Subcutaneous abdominal adipose tissue (tissue), 5 donors: ENCODE measurements around the gene CDH11.

Experiments
- H3K27ac ChIP-seq: one replicate; pipeline ENCODE4 v1.7.0; 2013; ENCODE audit warnings: low read depth, mild to moderate bottlenecking, inconsistent platforms, low read length, moderate library complexity
- H3K27me3 ChIP-seq, 5 donors: one replicate each; pipeline ENCODE4 v1.7.0; 2013; ENCODE audit warnings: low read length in 5 of 5, inconsistent platforms in 1 of 5; ENCODE audit not compliant: control insufficient read depth in 5 of 5, insufficient read depth in 4 of 5
- H3K36me3 ChIP-seq, 5 donors: one replicate each; pipeline ENCODE4 v1.7.0; 2013; ENCODE audit warnings: low read length in 5 of 5; ENCODE audit not compliant: control insufficient read depth in 5 of 5, insufficient read depth in 5 of 5
- H3K4me1 ChIP-seq, 5 donors: one replicate each; pipeline ENCODE4 v1.7.0; 2013; ENCODE audit warnings: low read length in 5 of 5, mild to moderate bottlenecking in 3 of 5, moderate library complexity in 1 of 5; ENCODE audit not compliant: control insufficient read depth in 5 of 5, insufficient read depth in 5 of 5
- H3K4me3 ChIP-seq, 5 donors: one replicate each; pipeline ENCODE4 v1.7.0; 2013; ENCODE audit warnings: low read length in 5 of 5, low read depth in 1 of 5
- H3K9ac ChIP-seq, 5 donors: one replicate each; pipeline ENCODE4 v1.7.0; 2013; ENCODE audit warnings: low read length in 5 of 5, mild to moderate bottlenecking in 4 of 5, moderate library complexity in 3 of 5
- H3K9me3 ChIP-seq, 5 donors: one replicate each; pipeline ENCODE4 v1.7.0; 2013; ENCODE audit warnings: low read length in 5 of 5; ENCODE audit not compliant: control insufficient read depth in 5 of 5
- donor health status: healthy.
- donor health status: healthy.
- donor health status: healthy.
- donor health status: healthy.
- donor health status: healthy.

CDH11 gene, protein sequence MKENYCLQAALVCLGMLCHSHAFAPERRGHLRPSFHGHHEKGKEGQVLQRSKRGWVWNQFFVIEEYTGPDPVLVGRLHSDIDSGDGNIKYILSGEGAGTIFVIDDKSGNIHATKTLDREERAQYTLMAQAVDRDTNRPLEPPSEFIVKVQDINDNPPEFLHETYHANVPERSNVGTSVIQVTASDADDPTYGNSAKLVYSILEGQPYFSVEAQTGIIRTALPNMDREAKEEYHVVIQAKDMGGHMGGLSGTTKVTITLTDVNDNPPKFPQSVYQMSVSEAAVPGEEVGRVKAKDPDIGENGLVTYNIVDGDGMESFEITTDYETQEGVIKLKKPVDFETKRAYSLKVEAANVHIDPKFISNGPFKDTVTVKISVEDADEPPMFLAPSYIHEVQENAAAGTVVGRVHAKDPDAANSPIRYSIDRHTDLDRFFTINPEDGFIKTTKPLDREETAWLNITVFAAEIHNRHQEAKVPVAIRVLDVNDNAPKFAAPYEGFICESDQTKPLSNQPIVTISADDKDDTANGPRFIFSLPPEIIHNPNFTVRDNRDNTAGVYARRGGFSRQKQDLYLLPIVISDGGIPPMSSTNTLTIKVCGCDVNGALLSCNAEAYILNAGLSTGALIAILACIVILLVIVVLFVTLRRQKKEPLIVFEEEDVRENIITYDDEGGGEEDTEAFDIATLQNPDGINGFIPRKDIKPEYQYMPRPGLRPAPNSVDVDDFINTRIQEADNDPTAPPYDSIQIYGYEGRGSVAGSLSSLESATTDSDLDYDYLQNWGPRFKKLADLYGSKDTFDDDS

DNA sequence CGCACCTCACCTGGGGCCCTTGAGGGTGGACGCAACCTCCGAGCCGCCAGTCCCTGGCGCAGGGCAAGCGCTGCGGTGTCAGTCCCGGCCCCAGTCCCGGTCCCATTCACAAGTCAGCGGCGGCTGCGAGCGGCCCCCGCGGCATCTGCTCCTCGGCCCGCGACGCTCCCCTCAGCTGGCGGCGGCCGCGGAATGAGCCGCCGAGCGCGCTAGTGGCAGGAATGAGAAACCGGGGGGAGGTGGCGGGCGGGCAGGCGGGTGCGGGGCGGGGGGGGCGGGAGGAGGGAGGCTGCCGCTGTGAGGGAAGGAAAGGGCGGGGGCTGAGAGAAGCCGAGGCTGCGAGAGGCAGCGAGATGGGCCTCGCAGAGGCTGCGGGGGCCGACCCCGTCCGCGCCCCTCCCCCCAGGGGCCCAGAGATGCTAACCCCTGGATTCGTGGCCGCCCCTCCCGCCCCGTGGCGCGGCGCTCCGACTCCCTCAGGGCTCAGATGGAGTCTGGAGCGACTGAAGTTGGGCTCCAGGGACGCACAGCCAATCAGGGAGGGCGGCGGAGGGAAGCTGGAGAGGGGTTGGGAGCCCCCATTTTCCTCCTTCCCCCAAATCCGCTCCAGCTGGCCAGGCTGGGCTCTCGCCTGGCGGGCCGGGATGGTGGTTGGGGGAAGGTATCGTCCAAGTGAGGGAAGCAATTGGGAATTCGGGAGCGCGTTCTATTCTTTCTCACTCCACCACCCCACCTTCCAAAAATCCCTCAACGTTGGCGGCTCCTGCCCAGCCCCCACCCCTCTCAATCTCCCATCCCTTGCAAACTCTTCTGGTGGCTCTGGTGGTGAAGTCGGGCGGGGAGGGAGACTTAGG lies at the start of gene CDH11:
Gene CDH11 (minus strand): TSS at position 194 of the 854 bp plus-strand sequence. CDS start 117,194 bp downstream, outside the sequence.
- peak within 1 kb of the TSS; percentile 51 to 72 (median 71) for H3K4me3 ChIP-seq
- peak within 1 kb of the TSS in 3 of 5 donors; percentile 53 to 58 (median 57) for H3K9ac ChIP-seq
- H3K4me1 ChIP-seq: peaks cover 0 to 41% (median 33%) of the 10 kb centered on the region in 5 donors
- H3K9me3 ChIP-seq: no peaks in the 10 kb centered on the region
- H3K27ac ChIP-seq: peak within 1 kb of the TSS; percentile 65
- peaks cover 19 to 34% (median 30%) of the 10 kb centered on the region in 5 donors for H3K27me3 ChIP-seq
- no peaks in the 10 kb centered on the region for H3K36me3 ChIP-seq

DNA sequence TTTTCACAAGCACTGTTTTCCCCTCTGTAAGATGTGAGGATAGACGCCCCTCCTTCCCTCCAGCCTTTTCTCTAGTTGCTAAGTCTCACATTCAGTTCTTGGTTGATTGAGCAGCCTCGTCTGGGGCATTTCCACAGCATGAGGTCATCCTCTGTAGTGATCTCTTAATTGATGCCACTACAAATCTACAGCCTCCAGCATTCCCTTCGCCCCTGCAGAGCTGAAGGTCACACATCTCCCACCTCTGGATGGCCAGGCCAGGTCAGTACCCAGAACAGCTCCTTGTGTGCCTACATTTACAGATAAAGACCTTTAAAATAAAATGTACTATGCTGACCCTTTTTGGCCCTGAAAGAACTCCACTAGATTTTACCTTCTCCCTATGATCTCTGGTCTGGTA lies 32.5 kb upstream of the CDH11 start:
- Histone ChIP-seq H3K9ac (no peak overlapping the region), H3K36me3 (no peaks in the 10 kb centered on the region), H3K27ac (no peak overlapping the region), H3K4me1 (no peaks in the 10 kb centered on the region), H3K27me3 (no peaks in the 10 kb centered on the region), H3K4me3 (no peak overlapping the region), H3K9me3 (no peaks in the 10 kb centered on the region)

DNA sequence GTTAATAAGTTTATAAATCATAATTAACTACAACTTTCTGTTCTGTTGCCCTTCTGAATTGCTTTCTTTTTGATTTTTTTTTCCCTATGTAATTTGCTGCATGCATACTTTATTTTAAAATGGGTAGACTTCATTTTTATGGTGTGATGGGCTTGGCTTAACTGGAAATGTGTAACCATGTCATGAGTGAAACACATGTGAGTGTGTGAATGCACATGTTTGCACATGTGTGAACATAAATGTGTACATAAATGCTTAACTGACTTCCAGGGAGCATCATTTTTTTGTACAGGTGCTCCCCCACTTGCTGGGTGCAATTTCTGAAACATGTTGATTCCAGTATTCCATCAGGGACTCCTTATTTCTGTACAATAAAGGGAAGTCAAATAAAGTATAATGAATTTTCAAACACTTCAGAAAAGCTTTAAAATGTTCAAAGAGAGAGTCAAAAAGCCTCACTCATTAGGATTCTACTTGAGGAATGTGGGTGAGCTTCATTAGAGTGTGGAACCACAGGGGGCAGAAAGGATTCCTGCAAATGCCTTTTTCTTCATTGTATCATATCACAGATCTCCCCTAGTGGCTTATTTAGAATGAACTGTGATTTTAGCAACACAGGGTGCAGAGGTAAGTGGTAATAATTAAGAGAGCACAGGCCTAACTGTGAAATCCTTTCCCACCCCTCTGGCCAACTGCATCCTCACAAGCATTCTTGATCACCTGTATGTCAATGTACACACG lies 31.7 kb upstream of the CDH11 start:
- Histone ChIP-seq H3K27ac (no peak overlapping the region), H3K36me3 (no peaks in the 10 kb centered on the region), H3K4me3 (no peak overlapping the region), H3K9me3 (no peaks in the 10 kb centered on the region), H3K27me3 (no peaks in the 10 kb centered on the region), H3K9ac (no peak overlapping the region), H3K4me1 (no peaks in the 10 kb centered on the region)

DNA sequence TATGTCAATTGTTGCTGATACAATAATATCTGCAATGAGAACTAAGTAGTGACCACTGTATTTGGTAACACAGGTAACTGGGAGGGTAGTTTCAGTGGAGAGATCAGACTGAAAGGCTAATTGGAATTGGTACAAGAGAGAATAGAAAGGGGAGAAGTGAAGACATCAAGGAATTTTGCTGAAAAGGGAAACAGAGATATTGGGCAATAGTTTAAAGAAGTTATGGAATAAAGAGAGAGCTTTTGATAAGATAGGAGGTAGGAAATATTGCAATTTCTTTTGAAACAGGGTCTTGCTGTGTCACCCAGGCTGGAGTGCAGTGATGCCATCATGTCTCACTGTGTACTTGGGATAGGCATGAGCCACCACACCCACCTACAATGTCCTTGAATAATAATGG lies 26.9 kb upstream of the CDH11 start:
- H3K27ac ChIP-seq: no peak overlapping the region
- H3K4me3 ChIP-seq: no peak overlapping the region
- no peaks in the 10 kb centered on the region for H3K9me3 ChIP-seq
- no peaks in the 10 kb centered on the region for H3K36me3 ChIP-seq
- no peak overlapping the region for H3K9ac ChIP-seq
- H3K4me1 ChIP-seq: no peaks in the 10 kb centered on the region
- no peaks in the 10 kb centered on the region for H3K27me3 ChIP-seq

DNA sequence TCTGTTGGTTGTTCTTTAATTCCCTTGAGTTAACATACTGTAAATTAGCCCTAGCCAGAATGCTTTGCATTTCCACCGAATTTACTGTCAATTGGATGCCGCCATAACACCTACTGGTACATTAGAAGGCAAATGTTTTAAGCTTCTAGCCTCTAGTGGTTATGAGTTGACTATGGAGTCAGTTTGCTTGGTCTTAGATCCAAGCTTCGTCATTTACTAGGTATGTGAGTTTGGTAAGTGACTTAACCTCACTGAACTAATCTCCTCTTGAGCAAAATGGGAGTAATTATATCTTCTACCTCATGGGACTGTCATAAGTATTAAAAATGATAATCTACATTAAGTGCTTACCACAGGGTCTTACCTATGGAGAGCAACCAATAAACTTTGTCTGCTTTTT lies 20.4 kb upstream of the CDH11 start:
- no peak overlapping the region for H3K27ac ChIP-seq
- no peaks in the 10 kb centered on the region for H3K4me1 ChIP-seq
- H3K9me3 ChIP-seq: no peaks in the 10 kb centered on the region
- H3K4me3 ChIP-seq: no peak overlapping the region
- H3K36me3 ChIP-seq: no peaks in the 10 kb centered on the region
- no peak overlapping the region for H3K9ac ChIP-seq
- H3K27me3 ChIP-seq: no peaks in the 10 kb centered on the region

DNA sequence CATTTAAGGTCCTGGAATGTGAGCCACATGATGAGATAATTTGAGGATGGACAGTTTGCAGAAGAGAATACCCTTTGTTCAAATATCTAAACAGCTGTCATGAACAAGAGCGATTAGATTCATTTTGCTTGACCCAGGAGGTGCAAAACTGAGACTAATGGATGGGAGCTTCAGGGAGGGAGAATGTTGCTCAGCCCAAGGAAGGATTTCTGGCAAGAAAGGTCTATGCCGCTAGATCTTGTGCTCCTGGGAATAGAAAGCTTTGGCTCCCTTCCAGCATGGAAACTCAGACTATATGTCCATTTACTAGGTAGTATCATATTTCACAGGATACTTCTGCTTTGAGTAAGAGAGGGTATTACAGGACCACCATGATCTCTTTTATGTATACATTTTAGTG lies 14.8 kb upstream of the CDH11 start:
- Histone ChIP-seq H3K4me1 (no peaks in the 10 kb centered on the region), H3K27ac (no peak overlapping the region), H3K27me3 (no peaks in the 10 kb centered on the region), H3K9ac (no peak overlapping the region), H3K4me3 (no peak overlapping the region), H3K9me3 (no peaks in the 10 kb centered on the region), H3K36me3 (no peaks in the 10 kb centered on the region)

DNA sequence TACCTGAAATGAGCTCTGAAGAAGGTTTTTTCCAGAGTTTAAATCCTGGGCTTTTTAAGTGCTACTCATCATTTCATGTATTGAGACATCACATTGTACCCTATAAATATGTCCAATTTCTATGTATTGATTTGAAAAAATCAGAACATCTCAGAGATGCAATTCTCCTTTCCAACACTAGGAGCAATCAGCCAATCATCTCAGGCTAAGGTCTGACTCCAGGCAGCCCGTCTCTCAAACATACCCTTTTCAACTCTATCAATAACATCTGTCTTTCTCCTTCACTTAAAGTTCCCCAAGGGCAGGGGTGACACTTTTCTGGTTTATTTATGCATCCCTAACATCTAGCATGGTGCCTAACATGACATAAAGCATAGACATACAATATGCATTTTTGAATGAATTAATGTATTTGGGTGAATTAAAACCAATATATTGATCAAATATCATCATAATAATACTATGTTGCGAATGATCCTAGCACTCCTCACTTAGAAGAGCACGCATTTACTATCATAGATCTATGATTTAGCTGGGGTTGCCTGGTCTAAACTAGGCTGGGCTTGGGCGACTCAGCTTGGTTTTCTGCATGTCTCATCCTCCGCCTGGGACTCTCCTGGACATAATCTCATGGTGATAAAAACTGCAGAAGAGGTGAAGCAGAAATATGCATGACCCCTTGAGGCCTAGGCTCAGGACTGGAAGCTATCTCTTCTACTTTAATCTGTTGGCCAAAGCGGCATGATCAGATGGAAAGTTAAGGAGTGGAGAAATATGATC lies 5.2 kb upstream of the CDH11 start:
- no peak overlapping the region for H3K4me3 ChIP-seq
- H3K36me3 ChIP-seq: no peaks in the 10 kb centered on the region
- peaks cover 15 to 22% (median 19%) of the 10 kb centered on the region in 5 donors for H3K27me3 ChIP-seq
- no peak overlapping the region for H3K27ac ChIP-seq
- no peaks in the 10 kb centered on the region for H3K9me3 ChIP-seq
- H3K9ac ChIP-seq: no peak overlapping the region
- H3K4me1 ChIP-seq: peaks cover 0 to 22% (median 20%) of the 10 kb centered on the region in 5 donors

DNA sequence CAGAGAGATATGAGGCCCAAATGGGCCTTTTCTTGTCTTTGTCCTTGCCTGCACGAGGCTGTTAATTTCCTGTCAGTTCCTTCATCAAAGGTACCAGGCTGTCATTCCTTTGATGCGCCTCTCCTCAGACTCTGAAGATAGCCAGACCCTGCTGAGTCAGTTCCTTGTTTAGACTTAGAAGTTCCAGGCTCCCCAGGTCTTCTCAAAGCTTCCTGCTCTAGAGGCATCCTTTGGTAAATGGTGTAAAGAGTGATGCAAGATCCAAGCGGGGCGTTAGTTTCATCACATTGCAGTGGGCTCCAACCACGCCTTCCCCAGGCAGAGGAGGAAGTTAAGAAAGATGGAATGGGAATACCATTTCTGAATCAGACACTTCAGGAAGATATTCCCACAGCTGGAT lies 4.0 kb upstream of the CDH11 start:
- Histone ChIP-seq H3K9ac (no peak overlapping the region), H3K36me3 (no peaks in the 10 kb centered on the region), H3K27ac (no peak overlapping the region), H3K9me3 (no peaks in the 10 kb centered on the region), H3K27me3 (peaks cover 19 to 29% (median 27%) of the 10 kb centered on the region in 5 donors), H3K4me1 (peaks cover 0 to 31% (median 29%) of the 10 kb centered on the region in 5 donors), H3K4me3 (no peak overlapping the region)

DNA sequence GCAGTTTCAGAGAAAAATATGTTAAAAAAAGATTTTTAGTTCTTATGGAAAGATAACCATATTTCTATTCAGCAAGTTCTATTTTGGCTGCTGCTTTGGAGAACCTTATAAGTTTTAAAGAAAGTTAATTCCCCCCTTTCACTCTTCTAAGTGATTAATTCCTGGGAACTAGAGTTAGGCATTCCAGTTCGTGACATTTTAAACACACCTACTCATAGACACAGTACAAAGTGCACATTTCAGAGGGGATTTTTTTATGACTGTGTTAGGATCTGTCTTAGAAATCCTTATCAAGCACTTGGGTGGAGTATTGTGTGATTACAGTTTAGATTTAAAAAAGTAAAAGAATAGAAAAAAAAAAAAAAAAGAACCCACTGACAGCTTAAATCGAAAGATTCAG lies 3.5 kb upstream of the CDH11 start:
- peaks cover 0 to 37% (median 33%) of the 10 kb centered on the region in 5 donors for H3K4me1 ChIP-seq
- H3K4me3 ChIP-seq: no peak overlapping the region
- H3K27me3 ChIP-seq: peaks cover 19 to 31% (median 29%) of the 10 kb centered on the region in 5 donors
- H3K27ac ChIP-seq: no peak overlapping the region
- H3K9ac ChIP-seq: no peak overlapping the region
- no peaks in the 10 kb centered on the region for H3K36me3 ChIP-seq
- no peaks in the 10 kb centered on the region for H3K9me3 ChIP-seq
